ENCODE measurements around the gene RCAN1.

- TF ChIP-seq ZBTB7A (tag by site-specific recombination; IDR thresholded peaks at IDR 0.05; ENCODE audit: low read depth) (no peak), ZNF302 (tag by site-specific recombination; IDR thresholded peaks at IDR 0.05; ENCODE audit: low read depth) (no peak), CTCF (tag by site-specific recombination; IDR thresholded peaks at IDR 0.05) (no peak), ATF2 (tag by site-specific recombination; IDR thresholded peaks at IDR 0.05; ENCODE audit: low read depth) (no peak), ZNF239 (tag by site-specific recombination; IDR thresholded peaks at IDR 0.05) (no peak), ZNF596 (tag by site-specific recombination; IDR thresholded peaks at IDR 0.05) (no peak)
Observed at GRCh38 chr21:34553151-34553952, 61.6 kb downstream of the RCAN1 start.
